Bronchial epithelial cell (primary cell): ENCODE results near the gene DLG1. TPM values are rescaled to one million over a fixed set of nuclear protein-coding genes. Genes with fewer than 3 reads are reported as not detected.

ENCODE experiments used
- DNase-seq: peaks from one replicate; pipeline ENCODE4 v3.0.0-alpha.2; 2010; ENCODE audit warnings: low read depth
- FAIRE-seq: peaks from 2 replicates; lab custom pipeline; 2011; peaks lifted over from hg19 to GRCh38; lab: Jason Lieb, UNC
- H3K27me3 ChIP-seq: 2 replicates; pipeline ENCODE4 v1.5.1; 2011; ENCODE audit warnings: low read length; ENCODE audit not compliant: control insufficient read depth, insufficient read depth
- H3K36me3 ChIP-seq: 2 replicates; pipeline ENCODE4 v1.5.1; 2011; ENCODE audit warnings: low read length; ENCODE audit not compliant: control insufficient read depth, insufficient read depth
- H3K4me3 ChIP-seq: 2 replicates; pipeline ENCODE4 v1.5.1; 2011; ENCODE audit warnings: mild to moderate bottlenecking, low read depth, low read length, control low read depth
- total RNA-seq: library from RNA; depleted of rRNA; stranded (reverse); fragments of >200 nt; gene quantifications from 2 replicates; pipeline ENCODE4 v1.2.1, GENCODE V29; 2014
- TF ChIP-seq, protein P1 (sequence below): IDR thresholded peaks from 2 replicates; pipeline ENCODE4 v1.5.1; 2011; ENCODE audit warnings: mild to moderate bottlenecking, moderate library complexity, low read length, control low read depth, inconsistent platforms; ENCODE audit not compliant: insufficient read depth, severe bottlenecking

The DLG1 gene
- total RNA-seq, 1 donor from 2014 or later = 66.6 TPM

DNA sequence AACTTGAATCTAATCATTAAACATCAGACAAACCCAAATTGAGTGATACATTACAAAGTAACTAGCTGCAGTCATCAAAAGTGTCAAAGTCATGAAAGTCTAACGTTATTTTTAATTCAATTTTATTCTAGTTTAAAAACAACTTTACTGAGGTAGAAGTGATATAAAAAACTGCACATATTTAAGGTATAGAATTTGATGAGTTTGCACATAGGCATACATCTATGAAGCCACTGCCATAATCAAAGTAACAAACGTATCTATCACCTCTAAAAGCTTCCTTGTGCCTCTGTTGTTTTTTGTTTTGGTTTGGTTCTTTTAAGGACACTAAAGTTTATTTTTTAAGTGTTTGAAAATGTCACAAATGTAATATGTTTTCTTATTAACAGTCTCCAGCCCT lies 130.9 kb downstream of the DLG1 start:
- TF ChIP-seq, protein P1, sequence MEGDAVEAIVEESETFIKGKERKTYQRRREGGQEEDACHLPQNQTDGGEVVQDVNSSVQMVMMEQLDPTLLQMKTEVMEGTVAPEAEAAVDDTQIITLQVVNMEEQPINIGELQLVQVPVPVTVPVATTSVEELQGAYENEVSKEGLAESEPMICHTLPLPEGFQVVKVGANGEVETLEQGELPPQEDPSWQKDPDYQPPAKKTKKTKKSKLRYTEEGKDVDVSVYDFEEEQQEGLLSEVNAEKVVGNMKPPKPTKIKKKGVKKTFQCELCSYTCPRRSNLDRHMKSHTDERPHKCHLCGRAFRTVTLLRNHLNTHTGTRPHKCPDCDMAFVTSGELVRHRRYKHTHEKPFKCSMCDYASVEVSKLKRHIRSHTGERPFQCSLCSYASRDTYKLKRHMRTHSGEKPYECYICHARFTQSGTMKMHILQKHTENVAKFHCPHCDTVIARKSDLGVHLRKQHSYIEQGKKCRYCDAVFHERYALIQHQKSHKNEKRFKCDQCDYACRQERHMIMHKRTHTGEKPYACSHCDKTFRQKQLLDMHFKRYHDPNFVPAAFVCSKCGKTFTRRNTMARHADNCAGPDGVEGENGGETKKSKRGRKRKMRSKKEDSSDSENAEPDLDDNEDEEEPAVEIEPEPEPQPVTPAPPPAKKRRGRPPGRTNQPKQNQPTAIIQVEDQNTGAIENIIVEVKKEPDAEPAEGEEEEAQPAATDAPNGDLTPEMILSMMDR = no peak
- DNase-seq (no peak), FAIRE-seq (no peak)
- Histone ChIP-seq H3K27me3 (no peaks in the 10 kb centered on the region), H3K4me3 (no peak overlapping the region), H3K36me3 (no peaks in the 10 kb centered on the region)

DNA sequence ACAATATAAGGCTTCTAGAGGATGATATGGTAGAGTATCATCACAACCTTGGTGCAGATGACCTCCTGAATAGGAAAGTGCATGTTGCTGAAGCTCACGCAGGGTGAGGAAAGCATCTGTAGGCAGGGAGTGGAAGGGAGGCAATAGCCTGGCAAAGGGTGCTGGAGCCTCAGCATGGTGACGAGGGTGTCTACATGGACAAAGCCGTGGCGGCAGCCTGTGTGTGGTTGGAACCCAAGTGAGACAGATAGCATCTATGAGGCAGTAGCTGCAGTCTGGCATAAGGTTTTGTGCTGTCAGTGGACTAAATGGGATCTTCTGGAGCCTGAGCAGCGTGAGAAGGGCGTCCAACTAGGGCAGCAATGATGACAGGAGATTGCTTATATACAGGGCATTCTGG lies 132.5 kb downstream of the DLG1 start:
- no peak for DNase-seq

DNA sequence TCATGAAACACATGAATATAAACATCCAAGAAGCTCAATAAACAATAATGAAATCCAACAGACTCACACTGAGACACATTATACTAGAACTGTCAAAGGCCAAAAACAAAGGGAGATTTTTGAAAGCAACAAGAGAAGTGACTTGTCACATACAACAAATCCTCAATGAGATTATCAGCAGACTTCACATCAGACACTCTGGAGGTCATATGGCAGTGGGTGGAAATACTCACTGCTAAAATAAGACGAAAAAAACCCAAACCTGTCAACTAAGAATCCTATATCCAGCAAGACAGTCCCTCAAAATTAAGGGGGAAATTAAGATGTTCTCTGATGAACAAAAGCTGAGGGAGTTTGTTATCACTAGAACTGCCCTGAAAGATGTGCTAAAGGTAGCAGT lies 143.4 kb downstream of the DLG1 start:
- DNase-seq = no peak
- Histone ChIP-seq H3K36me3 (no peaks in the 10 kb centered on the region), H3K27me3 (no peaks in the 10 kb centered on the region), H3K4me3 (no peak overlapping the region)
- FAIRE-seq = no peak
- TF ChIP-seq, protein P1 = no peak

More for the DNA sequence above, 132.5 kb downstream of the DLG1 start:
- no peaks in the 10 kb centered on the region for H3K36me3 ChIP-seq
- no peaks in the 10 kb centered on the region for H3K27me3 ChIP-seq
- FAIRE-seq = no peak
- H3K4me3 ChIP-seq = no peak overlapping the region
- TF ChIP-seq, protein P1 = no peak

DNA sequence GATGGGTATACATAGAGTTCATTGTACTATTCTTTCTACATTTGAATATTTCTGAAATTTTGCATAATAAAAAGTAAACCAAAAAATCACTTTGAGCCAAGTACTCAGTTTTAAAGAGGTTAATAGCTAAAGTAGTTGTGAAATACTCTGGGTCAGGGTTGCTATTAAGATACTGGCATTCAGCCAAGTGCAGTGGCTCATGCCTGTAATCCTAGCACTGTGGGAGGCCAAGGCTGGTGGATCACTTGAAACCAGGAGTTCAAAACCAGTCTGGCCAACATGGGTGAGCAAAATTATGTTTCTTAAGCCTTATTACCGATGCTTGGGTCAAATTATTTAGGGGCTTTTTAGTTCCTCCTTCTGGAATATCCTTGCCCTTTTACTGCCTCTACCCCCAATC lies 146.8 kb downstream of the DLG1 start:
- H3K36me3 ChIP-seq = no peaks in the 10 kb centered on the region
- H3K4me3 ChIP-seq = no peak overlapping the region
- DNase-seq = peak; percentile 70
- TF ChIP-seq, protein P1 = no peak
- no peaks in the 10 kb centered on the region for H3K27me3 ChIP-seq
- FAIRE-seq = no peak

DNA sequence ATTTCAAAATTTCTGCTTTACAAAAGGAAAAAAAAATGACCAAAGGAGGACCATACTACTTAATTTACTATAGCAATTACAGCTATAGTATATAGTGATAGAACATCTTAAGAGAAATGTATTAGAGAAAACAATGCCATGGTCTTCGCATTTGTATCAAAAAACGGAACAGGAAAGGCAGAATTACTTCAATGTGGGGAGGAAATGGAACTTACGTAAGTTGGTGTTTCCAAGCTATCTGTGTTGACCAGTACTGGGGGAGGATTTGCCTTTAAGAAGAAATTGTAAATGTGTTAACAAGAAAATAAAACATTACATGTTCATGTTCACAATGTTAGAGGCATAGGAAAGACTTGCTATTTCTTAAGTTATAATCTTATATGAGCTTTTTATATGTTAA lies 148.9 kb downstream of the DLG1 start:
- no peak for DNase-seq
- no peaks in the 10 kb centered on the region for H3K27me3 ChIP-seq
- H3K4me3 ChIP-seq = no peak overlapping the region
- FAIRE-seq = no peak
- H3K36me3 ChIP-seq = no peaks in the 10 kb centered on the region
- TF ChIP-seq, protein P1 = no peak

DNA sequence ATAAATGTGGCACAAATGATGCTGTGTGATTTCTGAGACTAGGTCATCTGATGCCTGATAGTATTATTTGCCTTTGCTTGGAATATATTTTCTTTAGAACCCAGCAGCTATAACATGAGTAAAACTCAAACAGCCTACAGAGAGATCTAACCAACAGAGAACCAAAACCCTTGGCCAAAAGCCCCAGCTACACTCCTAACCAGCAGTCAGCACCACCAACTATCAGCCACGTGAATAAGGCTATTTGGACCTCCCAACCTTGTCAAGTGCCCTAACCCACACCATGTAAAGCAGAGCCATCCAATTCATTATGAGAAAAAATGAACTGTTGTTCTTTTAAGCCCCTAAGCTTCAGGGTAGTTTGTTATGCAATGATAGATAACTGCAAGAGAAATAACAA lies 154.2 kb downstream of the DLG1 start:
- H3K36me3 ChIP-seq = peaks cover 3% of the 10 kb centered on the region
- no peaks in the 10 kb centered on the region for H3K27me3 ChIP-seq
- TF ChIP-seq, protein P1 = no peak
- DNase-seq = no peak
- no peak overlapping the region for H3K4me3 ChIP-seq
- no peak for FAIRE-seq
